Hematopoietic multipotent progenitor cell treated with erythropoietin and hydrocortisone succinate and interleukin-3 and kit ligand, for 4 days (in vitro differentiated cells): ENCODE measurements around the gene APOC1.
"Not testable (repeated sequence)": the region's sequence is repeated elsewhere in the genome, so short reads cannot be mapped to it uniquely, and the experiment has no call there.

Source experiments
- DNase-seq: peaks from one replicate; pipeline ENCODE4 v3.0.0-alpha.2; 2015

The APOC1 gene

GRCh38 chr19:44913512-44914432 is 636 bp upstream of the APOC1 start:
- DNase-seq: peak; percentile 83

DNA sequence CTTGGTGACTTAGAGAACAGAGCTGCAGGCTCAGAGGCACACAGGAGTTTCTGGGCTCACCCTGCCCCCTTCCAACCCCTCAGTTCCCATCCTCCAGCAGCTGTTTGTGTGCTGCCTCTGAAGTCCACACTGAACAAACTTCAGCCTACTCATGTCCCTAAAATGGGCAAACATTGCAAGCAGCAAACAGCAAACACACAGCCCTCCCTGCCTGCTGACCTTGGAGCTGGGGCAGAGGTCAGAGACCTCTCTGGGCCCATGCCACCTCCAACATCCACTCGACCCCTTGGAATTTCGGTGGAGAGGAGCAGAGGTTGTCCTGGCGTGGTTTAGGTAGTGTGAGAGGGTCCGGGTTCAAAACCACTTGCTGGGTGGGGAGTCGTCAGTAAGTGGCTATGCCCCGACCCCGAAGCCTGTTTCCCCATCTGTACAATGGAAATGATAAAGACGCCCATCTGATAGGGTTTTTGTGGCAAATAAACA is 9.9 kb downstream of the APOC1 start:
- no peak for DNase-seq

DNA sequence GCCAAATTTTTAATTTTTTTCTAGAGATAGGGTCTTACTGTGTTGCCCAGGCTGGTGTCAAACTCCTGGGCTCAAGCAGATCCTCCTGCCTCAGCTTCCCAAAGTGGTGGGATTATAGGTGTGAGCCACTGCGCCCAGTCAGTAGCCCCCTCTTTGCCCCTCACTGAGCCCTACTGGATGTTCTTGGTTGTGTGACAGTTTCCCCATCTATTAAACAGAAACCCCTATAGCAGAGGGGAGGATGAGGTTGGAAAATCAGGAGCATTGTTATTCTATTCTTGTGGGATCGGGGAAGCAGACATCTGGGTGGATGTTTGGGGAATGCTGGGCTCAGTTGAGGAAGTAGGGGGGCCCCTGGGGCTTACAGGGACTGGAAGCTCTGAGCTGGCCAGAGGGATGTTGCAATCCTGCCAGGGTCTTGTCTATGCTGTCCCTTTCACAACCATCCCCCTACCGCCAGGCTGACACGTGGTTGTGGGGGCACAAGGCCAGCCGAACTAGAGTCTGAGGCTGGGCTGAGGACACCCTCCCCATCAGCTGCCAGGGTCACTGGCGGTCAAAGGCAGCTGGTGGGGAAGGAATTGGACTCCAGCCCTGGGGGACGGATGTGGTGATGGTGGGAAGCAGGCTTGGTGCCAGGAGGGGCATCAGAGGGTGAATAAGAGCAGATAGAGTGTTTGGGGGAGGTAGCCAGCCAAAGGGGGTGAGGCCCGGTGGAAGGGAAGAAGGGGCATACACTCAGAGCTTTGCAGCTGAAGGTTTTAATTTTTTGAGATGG is 10.9 kb downstream of the APOC1 start:
- DNase-seq: peak; percentile 78

GRCh38 chr19:44926245-44927077 is 12.1 kb downstream of the APOC1 start:
- not testable (repeated sequence) for DNase-seq

GRCh38 chr19:44927746-44928145 is 13.3 kb downstream of the APOC1 start:
- DNase-seq: no peak

- no peak for DNase-seq
These were observed 15.7 kb downstream of the APOC1 start for GRCh38 chr19:44930088-44930487.

DNA sequence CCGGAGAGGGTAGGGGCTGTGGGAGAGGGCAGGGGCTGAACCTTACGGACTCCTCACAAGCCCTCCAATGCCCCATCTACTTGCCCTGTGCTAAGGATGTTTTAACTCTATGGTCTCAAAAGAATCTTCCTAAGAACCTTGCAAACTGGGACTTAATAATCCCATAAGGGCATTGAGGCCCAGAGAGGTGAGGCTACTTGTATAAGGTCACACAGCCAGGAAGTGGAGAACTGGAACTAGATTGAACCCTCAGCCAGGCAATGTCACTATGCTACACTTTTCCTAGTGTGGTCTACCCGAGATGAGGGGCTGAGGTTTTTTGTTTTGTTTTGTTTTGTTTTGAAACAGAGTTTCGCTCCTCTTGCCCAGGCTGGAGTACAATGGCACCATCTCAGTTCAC is 17.1 kb downstream of the APOC1 start:
- no peak for DNase-seq

GRCh38 chr19:44939668-44940067 is 25.3 kb downstream of the APOC1 start:
- DNase-seq: no peak

- DNase-seq: no peak
These were observed 27.7 kb downstream of the APOC1 start, which contains the start of gene APOC4 for GRCh38 chr19:44942067-44942571. APOC4 (plus strand) TSS chr19:44942237; CDS start chr19:44942278, 41 bp downstream.

DNA sequence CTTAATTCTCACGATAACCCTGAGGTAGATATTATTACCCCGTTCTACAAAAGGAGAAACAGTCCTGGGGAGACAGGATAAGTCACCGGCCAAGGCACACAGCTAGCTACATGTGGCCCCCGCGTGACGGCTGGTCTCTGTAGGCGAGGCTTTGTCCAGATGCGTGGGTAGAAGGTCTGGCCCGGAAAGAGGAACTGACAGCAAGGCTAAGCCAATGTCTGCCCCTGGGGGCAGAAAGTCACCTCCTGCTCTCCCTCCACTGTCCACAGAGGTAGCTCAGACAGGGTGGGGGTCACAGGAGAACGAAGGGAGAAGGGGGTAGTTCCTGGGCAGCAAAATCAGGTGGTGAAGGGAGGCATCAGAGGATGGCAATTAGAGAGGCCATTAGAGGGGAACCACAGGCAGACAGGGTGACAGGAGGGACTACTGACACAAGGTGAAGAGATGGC is 29.4 kb downstream of the APOC1 start:
- peak; percentile 90 for DNase-seq

DNA sequence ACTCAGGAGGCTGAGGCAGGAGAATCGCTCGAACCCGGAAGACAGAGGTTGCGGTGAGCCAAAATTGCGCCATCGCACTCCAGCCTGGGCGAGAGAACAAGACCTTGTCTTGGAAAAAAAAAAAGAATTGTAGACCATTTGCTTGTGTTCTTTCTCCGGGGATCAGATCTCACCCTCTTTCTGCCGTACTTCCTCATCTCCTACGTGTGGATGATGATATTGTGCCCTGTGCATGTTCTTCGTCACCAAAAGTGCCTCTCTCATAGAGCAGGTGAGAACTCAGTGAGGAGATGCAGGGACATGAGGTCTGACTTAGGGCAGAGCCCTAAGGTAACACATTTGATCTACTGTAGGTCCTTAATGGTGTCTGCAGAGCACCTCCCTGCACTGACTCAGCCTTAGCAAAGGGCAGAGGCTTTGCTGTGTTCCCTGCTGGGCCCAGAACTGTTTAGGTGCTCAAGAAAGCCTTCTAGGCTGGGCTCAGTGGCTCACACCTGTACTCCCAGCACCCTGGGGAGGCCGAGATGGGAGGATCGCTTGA is 32.7 kb downstream of the APOC1 start:
- no peak for DNase-seq

DNA sequence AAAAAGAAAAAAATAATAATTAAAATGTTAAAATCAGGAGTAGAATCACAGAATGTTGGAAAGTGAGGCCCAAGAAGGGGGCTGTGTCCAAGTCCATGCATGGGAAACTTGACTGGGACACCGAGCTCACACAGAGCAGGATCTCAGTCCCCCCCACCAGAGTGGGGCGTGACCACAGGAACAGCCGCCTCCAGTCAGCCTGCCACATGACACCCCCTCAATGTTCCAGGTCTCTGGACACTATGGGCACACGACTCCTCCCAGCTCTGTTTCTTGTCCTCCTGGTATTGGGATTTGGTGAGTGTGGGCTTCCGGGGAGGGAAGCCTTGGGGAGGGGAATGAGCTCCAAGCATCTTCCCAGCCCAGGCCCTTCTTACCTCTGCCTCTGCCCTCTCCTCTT is 33.8 kb downstream of the APOC1 start:
- no peak for DNase-seq

GRCh38 chr19:44948763-44949374 is 34.5 kb downstream of the APOC1 start:
- no peak for DNase-seq

DNA sequence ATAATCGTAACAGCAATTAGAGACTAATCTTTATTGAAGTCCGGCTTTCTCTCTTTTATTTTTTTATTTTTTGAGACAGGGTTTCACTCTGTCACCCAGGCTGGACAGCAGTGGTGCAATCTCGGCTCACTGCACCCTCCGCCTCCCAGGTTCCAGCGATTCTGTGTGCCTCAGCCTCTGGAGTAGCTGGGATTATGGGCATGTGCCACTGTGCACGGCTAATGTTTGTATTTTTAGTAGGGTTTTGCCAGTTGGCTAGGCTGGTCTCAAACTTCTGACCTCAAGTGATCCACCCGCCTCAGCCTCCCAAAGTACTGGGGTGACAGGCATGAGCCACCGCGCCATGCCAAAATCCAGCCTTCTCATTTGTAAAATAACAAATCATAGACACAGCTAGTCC is 35.1 kb downstream of the APOC1 start:
- DNase-seq: no peak

DNA sequence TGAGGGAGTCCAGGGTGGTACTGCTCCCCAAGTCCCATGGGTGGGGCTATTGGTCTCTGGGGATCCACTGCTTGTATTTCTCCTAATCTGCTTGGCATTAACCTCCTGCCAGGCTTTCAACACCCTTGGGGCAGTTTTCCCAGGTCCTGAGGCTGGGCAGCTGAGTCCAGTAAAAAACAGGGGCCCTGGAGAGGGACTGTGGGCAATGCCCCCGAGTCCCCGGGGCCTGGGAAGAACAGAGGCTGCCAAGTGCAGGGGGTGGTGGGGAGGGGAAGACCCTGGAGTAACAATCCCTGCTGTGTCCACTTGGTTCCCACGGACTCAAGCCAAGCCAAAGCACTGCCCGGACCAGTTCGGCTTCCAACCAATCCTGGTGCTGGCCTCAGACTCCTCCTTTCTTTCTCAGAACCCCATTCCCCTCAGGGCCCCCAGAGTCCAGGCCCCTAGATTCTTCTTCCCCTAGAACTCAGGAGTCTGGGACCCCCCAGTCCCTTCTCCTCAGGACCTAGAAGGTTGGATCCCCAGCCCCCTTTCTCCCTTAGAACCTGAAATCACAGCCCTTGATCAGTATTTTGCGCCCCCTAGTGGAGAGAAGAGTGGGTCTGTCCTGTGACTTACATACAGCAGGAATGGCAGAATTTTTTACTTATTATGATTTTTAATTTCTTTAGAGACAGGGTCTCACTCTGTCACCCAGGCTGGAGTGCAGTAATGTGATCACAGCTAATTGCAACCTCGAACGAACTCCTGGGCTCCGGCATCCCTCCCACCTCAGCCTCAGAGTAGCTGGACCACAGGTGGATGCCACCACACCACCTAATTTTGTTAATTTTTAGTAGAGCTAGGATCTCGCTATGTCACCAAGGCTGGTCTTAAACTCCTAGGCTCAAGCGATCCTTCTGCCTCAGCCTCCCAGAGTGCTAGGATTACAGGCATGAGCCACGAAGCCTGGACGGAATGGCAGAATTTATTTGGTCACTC is 37.1 kb downstream of the APOC1 start:
- DNase-seq: peak; percentile 93

- DNase-seq: no peak
These were observed 39.9 kb downstream of the APOC1 start for GRCh38 chr19:44954278-44954648.

DNA sequence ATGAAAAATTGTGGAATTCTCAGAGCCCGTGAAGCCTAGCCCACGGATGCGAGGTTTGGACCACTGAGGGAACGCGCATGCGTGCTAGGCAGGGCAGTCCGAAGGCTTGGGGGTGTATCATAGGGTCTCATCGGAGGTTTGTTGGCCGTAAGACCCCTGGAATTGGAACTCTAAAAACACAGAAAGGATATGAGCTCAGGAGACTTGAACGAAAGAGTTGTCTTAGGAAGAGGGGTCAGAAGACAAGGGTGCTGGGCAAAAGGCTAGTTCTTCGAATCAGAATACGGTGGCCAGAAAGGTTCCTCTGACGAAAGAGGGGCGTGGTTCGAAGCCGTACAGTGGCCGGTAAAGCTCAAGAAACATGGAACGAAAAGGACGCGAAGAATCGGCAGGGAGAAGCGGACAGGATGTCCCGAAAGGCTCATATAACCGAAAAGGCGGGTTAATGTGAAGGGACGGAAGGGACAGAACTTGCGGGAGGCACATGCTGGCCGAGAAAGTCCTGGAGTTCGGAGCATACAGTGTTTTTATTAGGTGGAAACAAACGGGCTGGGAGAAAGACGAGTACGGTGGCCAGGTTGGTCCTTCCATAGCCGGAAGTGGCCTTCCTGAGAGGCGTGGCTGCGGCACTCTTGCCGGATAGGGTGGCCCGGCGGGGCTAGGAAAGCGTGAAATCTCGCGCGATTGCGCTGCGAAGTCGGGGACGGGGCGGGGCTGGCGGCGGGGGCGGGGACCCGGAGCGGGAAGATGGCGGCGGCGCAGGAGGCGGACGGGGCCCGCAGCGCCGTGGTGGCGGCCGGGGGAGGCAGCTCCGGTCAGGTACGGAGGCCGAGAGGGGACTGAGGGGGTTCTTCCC is 40.5 kb downstream of the APOC1 start, which contains the start of gene CLPTM1:
Gene CLPTM1 (plus strand): TSS at position 732 of the 856 bp plus-strand sequence. CDS start 16 bp downstream, at position 748.
- DNase-seq: peak; percentile 99

GRCh38 chr19:44955505-44956439 is 41.4 kb downstream of the APOC1 start:
- peak; percentile 30 for DNase-seq
